Measurements from ENCODE around the gene POTEI.
"Not testable (repeated sequence)": the region's sequence is repeated elsewhere in the genome, so short reads cannot be mapped to it uniquely, and the experiment has no call there.

The POTEI gene

GRCh38 chr2:130454712-130455083 is 54.4 kb downstream of the POTEI start:
- peak; percentile 3 for DNase-seq

GRCh38 chr2:130453955-130454711 is 55.0 kb downstream of the POTEI start:
- DNase-seq: not testable (repeated sequence)

GRCh38 chr2:130452897-130453296 is 56.2 kb downstream of the POTEI start:
- DNase-seq: not testable (repeated sequence)

- not testable (repeated sequence) for DNase-seq
Observed at GRCh38 chr2:130451823-130452222, 57.3 kb downstream of the POTEI start.

- DNase-seq: not testable (repeated sequence)
Observed at GRCh38 chr2:130451278-130451677, 57.9 kb downstream of the POTEI start.

- DNase-seq: not testable (repeated sequence)
Observed at GRCh38 chr2:130450366-130450765, 58.8 kb downstream of the POTEI start.

GRCh38 chr2:130427631-130428030 is 81.5 kb downstream of the POTEI start:
- not testable (repeated sequence) for DNase-seq

- not testable (repeated sequence) for DNase-seq
Observed at GRCh38 chr2:130418845-130419244, 90.3 kb downstream of the POTEI start.

GRCh38 chr2:130416693-130417092 is 92.4 kb downstream of the POTEI start:
- not testable (repeated sequence) for DNase-seq

Measured in NCI-H2171 treated with DMSO at 0.1 percent for 48 hours (cell line).